Adipocyte (in vitro differentiated cells): ENCODE measurements around the gene PLEKHA6.
"Not testable (repeated sequence)": the region's sequence is repeated elsewhere in the genome, so short reads cannot be mapped to it uniquely, and the experiment has no call there.

Experiments used
- DNase-seq: peaks from one replicate; pipeline ENCODE4 v3.0.0-alpha.2; 2015; ENCODE audit warnings: low read depth
- H3K27me3 ChIP-seq: replicated peaks from 2 replicates; pipeline ENCODE4 v1.7.0; 2013; ENCODE audit warnings: mild to moderate bottlenecking, low read length, moderate library complexity; ENCODE audit not compliant: control insufficient read depth, insufficient read depth
- H3K36me3 ChIP-seq: 2 replicates; pipeline ENCODE4 v1.7.0; 2013; ENCODE audit warnings: low read length, mild to moderate bottlenecking, moderate library complexity; ENCODE audit not compliant: control insufficient read depth, insufficient read depth, severe bottlenecking
- H3K4me1 ChIP-seq: 2 replicates; pipeline ENCODE4 v1.7.0; 2013; ENCODE audit warnings: mild to moderate bottlenecking, low read length, moderate library complexity; ENCODE audit not compliant: control insufficient read depth, insufficient read depth
- H3K4me3 ChIP-seq: 2 replicates; pipeline ENCODE4 v1.7.0; 2013; ENCODE audit warnings: mild to moderate bottlenecking, low read length, moderate library complexity
- H3K9ac ChIP-seq: 2 replicates; pipeline ENCODE4 v1.7.0; 2013; ENCODE audit warnings: mild to moderate bottlenecking, low read length, moderate library complexity
- H3K9me3 ChIP-seq: 2 replicates; pipeline ENCODE4 v1.7.0; 2013; ENCODE audit warnings: mild to moderate bottlenecking, low read length, moderate library complexity; ENCODE audit not compliant: control insufficient read depth

PLEKHA6 gene

GRCh38 chr1:204320382-204320804, 39.3 kb downstream of the PLEKHA6 start:
- Histone ChIP-seq H3K36me3 (no peaks in the 10 kb centered on the region), H3K4me3 (no peak overlapping the region), H3K27me3 (no peaks in the 10 kb centered on the region), H3K4me1 (peaks cover 48% of the 10 kb centered on the region), H3K9me3 (no peaks in the 10 kb centered on the region), H3K9ac (peak overlapping the region; percentile 48)
- DNase-seq, result peak; percentile 89

GRCh38 chr1:204319462-204319861, 40.3 kb downstream of the PLEKHA6 start:
- Histone ChIP-seq H3K9me3 (no peaks in the 10 kb centered on the region), H3K9ac (no peak overlapping the region), H3K27me3 (peaks cover 1% of the 10 kb centered on the region), H3K4me1 (peaks cover 48% of the 10 kb centered on the region), H3K36me3 (no peaks in the 10 kb centered on the region), H3K4me3 (no peak overlapping the region)
- DNase-seq, result peak; percentile 89

DNA sequence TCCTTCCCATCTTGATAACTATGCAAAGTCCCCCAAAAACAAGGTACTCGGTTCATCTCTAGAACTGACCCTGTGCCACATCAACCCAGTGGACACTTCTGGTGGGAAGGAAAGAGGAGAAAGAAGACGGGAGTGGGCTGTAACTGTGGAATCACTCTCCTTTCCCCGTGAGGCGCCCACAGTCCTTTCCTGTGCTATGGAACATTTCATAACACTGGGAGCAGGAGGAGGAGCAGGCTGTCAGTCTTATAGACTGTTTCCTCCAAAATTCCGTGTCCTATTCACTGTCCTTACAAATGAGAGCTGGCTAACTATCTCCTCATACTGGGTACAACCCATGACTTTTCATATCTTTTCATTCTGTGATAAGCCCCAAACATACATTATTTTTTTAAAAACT, 40.7 kb downstream of the PLEKHA6 start:
- peak; percentile 42 for DNase-seq
- no peaks in the 10 kb centered on the region for H3K9me3 ChIP-seq
- H3K36me3 ChIP-seq, result no peaks in the 10 kb centered on the region
- H3K27me3 ChIP-seq, result peaks cover 4% of the 10 kb centered on the region
- H3K4me3 ChIP-seq, result no peak overlapping the region
- H3K9ac ChIP-seq, result no peak overlapping the region
- peaks cover 45% of the 10 kb centered on the region for H3K4me1 ChIP-seq

DNA sequence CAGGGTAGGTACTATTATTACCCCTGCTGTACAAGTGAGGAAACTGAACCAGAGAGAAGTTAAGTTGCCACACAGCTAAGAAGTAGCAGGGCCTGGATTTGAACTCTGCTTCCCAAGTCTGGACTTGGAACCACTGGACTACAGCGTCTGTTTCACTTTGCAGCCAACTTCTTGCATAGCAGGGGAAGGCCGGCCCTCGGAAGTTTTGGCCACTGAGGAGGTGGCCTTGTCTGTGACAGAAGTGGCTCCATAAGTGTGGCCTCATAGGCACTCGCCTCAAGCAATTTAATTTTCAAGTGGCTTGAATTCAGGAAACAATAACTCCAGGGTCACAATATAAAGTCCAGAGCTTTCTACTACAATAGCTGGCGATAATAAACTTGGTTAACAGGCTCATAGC, 41.4 kb downstream of the PLEKHA6 start:
- no peak for DNase-seq
- Histone ChIP-seq H3K9ac (no peak overlapping the region), H3K9me3 (no peaks in the 10 kb centered on the region), H3K27me3 (peaks cover 4% of the 10 kb centered on the region), H3K4me1 (peaks cover 38% of the 10 kb centered on the region), H3K4me3 (no peak overlapping the region), H3K36me3 (no peaks in the 10 kb centered on the region)

DNA sequence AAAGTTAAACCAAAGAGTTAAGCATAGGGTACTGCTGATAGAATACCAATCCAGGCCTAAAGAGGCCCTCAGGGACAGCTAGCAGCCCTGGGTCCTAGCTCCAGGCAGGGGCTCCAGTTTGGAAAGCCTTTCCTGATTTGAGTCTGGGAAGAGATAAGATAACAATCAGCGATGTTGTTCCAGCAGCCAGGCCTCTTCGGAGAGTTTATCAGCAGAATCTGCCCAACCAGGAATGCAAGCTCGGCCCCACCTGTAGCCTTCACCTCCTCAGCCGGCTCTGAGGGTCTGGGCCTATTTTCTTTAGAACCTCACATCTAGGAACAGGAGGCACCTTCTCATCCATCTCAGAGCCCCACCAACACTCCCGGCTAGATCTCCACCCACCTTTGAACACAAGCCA, 42.6 kb downstream of the PLEKHA6 start:
- DNase-seq, result no peak
- Histone ChIP-seq H3K27me3 (peaks cover 8% of the 10 kb centered on the region), H3K9me3 (no peaks in the 10 kb centered on the region)

GRCh38 chr1:204316164-204316563, 43.6 kb downstream of the PLEKHA6 start:
- H3K4me3 ChIP-seq, result no peak overlapping the region
- peaks cover 25% of the 10 kb centered on the region for H3K4me1 ChIP-seq
- peaks cover 14% of the 10 kb centered on the region for H3K27me3 ChIP-seq
- no peak overlapping the region for H3K9ac ChIP-seq
- no peaks in the 10 kb centered on the region for H3K36me3 ChIP-seq
- H3K9me3 ChIP-seq, result no peaks in the 10 kb centered on the region
- no peak for DNase-seq

More for the DNA sequence above, 42.6 kb downstream of the PLEKHA6 start:
- Histone ChIP-seq H3K4me3 (no peak overlapping the region), H3K36me3 (no peaks in the 10 kb centered on the region), H3K4me1 (peaks cover 35% of the 10 kb centered on the region), H3K9ac (no peak overlapping the region)

- peaks cover 14% of the 10 kb centered on the region for H3K27me3 ChIP-seq
Measured at GRCh38 chr1:204314893-204315658, 44.7 kb downstream of the PLEKHA6 start.

DNA sequence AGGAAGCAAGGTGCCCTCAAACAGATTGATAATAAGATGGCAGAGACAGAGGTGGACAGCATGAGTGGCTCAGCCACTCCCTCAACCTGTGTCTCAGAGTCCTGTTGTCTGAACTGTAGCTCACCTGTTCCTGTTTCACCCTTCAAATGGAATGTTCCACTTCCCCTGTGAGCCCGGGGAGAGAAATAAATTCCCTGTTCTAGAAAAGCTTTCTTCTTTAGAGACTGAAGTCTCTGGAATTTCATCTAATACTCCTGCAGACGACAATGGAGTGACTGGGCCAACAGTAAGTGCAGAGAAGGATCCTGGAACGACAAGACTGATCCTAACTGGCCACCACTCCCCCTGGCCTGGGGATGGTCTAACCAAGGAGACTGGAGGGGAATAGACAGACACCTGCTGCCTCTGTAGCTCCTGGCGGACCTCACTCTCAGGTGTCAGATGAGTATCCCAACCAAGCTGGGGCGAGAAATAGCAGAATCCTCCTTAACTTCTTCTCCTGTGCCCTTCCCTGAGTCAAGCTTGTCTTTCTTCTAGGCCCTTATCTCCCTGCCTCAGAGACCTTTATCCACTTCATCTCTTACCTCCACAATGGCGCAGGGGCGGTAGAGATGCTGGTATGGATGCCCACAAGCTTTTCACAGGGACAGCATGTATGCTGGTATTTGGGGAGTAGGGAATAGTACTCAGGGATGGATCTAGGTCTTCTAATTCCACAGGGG, 45.4 kb downstream of the PLEKHA6 start:
- H3K9ac ChIP-seq, result no peak overlapping the region
- no peaks in the 10 kb centered on the region for H3K9me3 ChIP-seq
- DNase-seq, result no peak
- no peaks in the 10 kb centered on the region for H3K36me3 ChIP-seq
- peaks cover 14% of the 10 kb centered on the region for H3K27me3 ChIP-seq
- peaks cover 7% of the 10 kb centered on the region for H3K4me1 ChIP-seq
- H3K4me3 ChIP-seq, result no peak overlapping the region

More at GRCh38 chr1:204314893-204315658, 44.7 kb downstream of the PLEKHA6 start:
- no peak for DNase-seq
- H3K4me3 ChIP-seq, result no peak overlapping the region
- no peak overlapping the region for H3K9ac ChIP-seq
- H3K4me1 ChIP-seq, result peaks cover 14% of the 10 kb centered on the region
- no peaks in the 10 kb centered on the region for H3K9me3 ChIP-seq
- H3K36me3 ChIP-seq, result no peaks in the 10 kb centered on the region

DNA sequence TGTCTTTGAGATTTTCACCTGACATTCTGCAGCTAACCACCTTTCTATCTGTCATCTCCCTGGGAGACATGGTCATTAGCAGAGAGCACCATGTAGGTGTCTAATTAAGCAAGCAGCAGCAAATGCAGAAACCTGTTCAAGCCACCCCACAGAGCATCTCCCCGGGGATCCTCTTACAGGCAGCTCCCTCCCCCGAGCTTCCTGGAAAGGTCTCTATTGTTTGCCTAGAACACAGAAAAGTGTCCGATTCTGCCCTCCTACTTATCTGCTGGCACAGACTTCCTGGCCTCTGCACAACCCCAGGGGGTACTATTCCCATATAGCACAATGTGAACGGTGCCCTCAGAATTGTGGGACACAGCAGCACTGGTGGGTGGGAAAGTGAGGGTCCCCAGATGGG, 46.1 kb downstream of the PLEKHA6 start:
- Histone ChIP-seq H3K9ac (no peak overlapping the region), H3K36me3 (no peaks in the 10 kb centered on the region), H3K4me3 (no peak overlapping the region), H3K4me1 (peaks cover under 1% of the 10 kb centered on the region), H3K9me3 (no peaks in the 10 kb centered on the region), H3K27me3 (peaks cover 14% of the 10 kb centered on the region)
- no peak for DNase-seq

DNA sequence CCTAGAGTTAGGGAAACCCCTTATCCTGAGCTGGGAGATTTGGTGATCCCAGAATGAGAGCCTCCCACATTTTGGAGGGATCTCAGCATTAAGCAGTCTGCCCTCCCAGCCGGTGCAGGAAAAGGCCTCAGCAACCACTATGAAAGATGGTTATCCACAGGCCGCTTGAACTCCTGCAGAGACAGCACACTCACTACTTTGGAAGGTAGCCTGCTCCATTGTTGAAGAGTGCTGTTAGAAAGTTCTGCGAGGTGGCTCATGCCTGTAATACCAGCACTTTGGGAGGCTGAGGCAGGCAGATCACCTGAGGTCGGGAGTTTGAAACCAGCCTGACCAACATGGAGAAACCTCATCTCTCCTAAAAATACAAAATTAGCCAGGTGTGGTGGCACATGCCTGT, 48.8 kb downstream of the PLEKHA6 start:
- H3K9me3 ChIP-seq, H3K4me3 ChIP-seq, H3K9ac ChIP-seq, H3K36me3 ChIP-seq, DNase-seq: not testable (repeated sequence)
- Histone ChIP-seq H3K4me1 (peaks cover 15% of the 10 kb centered on the region), H3K27me3 (peaks cover 14% of the 10 kb centered on the region)

- no peak overlapping the region for H3K9ac ChIP-seq
- peaks cover 15% of the 10 kb centered on the region for H3K27me3 ChIP-seq
- no peaks in the 10 kb centered on the region for H3K36me3 ChIP-seq
- peaks cover 17% of the 10 kb centered on the region for H3K4me1 ChIP-seq
- no peak for DNase-seq
- H3K9me3 ChIP-seq, result no peaks in the 10 kb centered on the region
- peak overlapping the region; percentile 58 for H3K4me3 ChIP-seq
Measured at GRCh38 chr1:204308023-204308628, 51.6 kb downstream of the PLEKHA6 start.
